Stimulated activated CD4-positive, alpha-beta T cell treated with anti-CD3 and anti-CD28 coated beads, Interleukin-2, amount 100 ng/mL, for 24 hours (primary cell): ENCODE measurements around the gene RGPD6.
"Not testable (repeated sequence)": the region's sequence is repeated elsewhere in the genome, so short reads cannot be mapped to it uniquely, and the experiment has no call there.

Source experiments
- DNase-seq, 2 donors: peaks; one replicate each; pipeline ENCODE4 v3.0.0-alpha.2; 2020

Gene RGPD6

DNA sequence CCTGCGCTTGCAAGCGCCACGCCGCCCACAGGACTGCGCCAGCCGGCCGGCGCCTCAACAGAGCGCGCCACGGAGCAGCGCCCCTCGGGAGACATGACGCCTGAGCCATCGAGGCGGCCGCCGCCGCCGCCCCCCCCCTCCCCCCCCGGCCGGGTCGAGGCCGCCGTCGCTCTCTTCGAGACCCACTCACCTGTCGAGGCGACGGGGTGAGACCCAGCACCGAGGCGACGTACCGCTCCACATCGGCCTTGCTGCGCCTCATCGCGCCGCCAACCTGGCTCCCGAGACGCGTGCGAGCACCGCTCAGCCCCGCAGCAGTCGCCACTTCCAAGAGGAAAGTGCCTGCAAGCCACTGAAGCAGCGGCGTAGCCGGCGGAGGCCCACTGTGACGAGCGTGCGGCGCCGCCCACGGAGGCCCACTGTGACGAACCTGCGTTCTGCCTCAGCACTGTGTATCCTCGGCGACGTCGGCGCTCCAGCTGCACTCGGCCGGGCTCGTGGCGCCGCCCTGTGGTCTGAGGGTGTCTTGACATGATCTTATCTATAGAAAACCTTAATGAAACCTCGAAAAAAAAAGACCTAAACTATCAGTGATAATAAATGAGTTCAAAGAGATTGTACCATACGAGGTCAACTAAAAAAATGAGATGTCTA lies at the start of gene RGPD6:
RGPD6 (minus strand) TSS at position 460 of the 654 bp plus-strand sequence; CDS start at position 262, 198 bp downstream.
- DNase-seq = not testable (repeated sequence)

DNA sequence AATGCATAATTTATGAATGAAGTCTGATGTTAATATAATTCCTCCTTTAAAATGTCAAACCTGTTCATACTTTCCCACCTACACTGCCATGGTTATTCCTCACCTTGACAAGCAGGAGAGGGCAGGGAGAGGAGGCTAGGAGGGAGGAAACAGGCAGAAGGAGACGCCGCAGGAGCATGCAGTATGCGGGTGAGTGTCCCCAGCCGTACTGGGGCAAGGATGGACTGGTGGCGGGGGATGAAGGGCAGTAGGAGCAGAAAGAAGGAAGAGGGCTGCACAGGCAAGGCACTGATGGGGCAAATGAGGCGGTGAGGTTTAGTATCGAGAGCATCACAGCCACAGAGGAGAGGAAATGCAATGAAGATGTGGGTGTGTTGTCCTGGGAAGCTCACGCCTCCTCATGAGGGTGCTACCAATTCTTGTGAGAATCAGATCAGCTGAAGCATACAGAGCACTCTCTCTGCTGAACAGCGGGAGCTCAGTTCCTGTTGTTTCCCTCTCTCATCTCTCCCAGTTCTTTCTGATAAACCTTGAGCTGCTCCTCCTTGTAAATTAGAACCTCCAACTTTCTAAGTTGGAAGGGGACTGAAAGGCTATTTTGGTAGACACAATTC lies 42.4 kb upstream of the RGPD6 start:
- DNase-seq = not testable (repeated sequence)

DNA sequence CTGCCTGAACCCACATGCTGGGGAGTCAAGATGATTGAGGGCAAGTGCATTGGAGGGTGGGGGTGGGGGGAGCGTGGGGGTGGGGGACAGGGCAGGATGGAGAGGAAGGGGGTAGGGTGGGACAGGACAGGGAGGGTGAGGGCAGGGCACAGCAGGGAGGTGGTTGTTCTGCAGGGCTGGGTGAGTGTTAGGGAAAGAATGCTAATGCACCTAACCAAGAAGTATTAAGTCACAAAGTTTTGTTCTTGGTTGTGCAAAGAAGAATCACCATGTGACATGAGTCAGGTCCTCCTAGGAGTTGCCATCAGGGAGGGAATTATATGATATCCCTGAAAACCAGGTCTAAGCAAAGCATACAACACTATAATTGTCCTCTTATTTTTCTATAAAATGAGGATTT lies 36.9 kb upstream of the RGPD6 start:
- DNase-seq = not testable (repeated sequence)

DNA sequence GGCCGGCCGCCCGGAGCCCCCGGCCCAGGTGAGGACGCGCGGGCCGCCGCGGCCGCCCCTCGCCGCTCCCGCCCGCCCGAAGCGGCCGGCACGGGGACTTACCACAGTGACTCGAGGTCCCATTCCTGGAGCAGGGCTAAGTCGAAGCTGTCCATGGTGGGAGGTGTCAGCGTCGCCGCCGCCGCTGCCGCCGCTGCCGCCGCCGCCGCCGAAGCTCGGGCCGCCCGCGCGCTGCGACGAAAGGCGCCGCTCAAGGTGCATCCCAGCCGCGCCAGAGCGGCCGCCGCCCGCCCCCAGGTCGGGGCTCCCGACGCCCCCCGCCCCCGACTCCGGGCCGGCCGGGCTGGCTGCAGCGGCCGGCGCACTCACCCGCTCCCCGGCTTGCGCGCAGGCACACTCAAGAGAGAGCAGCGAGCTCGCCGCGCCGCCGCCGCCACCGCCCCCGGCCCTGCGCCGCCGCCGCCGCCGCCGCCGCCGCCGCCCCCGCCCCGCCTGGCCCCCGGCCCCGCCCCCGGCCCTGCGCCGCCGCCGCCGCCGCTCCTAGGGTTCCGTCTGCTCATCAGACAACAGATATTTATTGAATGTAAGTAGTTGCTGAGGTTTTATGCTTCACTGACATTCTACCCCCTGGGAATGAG lies 33.7 kb upstream of the RGPD6 start:
- DNase-seq = peak in 1 of 2 donors; percentile 26

DNA sequence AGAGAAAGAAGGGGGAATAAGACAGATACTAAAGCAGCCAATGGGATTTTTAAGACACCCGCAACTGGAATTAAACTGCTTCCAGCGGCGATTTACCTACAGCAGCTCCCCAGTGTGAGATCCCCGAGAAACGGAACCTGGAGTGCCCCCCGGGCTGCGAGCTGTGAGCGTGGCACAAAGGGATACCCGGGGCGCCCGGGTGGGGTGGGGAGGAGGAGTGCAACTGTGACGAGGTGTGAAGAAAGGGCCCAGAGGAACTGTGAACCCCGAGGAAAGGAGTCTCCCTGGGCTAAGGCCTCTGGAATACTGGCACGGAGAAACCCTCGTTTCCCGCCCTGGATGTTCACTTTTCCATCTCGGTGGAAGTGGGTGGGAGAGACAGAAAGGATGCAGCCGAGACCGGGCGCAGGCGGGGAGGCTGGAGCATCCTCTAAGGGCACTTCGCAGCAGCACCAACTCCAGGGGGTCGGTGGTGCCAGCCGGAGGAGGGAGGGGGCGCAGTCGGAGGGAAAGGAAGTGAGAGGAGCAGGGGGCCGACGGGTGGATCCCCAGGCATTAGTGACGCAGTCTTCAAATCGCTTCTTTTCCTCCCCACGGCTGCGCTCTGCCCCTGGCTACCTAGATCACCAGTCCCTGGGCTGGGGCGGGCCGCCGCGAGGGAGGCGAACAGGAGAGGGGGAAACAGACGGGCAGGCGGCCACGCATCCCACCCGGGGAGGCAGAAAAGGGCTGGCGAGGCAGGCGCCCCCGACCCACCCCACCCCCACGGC lies 33.0 kb upstream of the RGPD6 start:
- not testable (repeated sequence) for DNase-seq

DNA sequence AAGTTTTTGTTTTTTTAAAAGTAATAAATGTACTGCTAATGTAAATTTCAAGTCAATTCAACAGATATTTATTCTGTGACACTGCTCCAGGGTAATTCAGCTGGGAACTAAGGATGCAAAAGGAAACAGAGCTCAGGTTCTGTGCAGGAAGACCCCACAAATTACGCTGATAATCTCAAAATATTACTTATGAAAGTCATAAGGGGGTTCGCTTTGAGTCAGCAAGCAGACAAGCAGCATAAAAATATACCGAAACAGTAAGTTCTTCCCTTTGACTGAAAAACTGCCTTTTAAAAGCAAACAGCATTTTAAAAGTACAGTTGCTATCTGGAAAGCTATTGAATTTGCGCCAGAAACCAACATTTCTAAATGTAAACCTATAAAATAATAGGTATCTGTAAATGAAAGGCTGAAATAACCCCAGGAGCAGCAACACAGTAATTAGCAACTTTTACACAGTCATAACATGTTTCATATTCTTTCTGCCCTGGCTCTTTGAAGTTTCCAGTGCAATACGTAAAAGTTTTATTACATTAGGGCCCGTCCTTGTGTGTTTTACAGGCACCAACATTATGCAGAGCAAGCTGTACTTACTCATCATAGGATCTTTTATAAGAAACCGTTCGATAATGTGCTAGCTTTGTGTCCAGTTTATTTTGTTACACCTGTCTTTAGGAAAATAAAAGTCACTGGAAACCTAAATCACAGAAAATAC lies 31.9 kb upstream of the RGPD6 start:
- DNase-seq = not testable (repeated sequence)

DNA sequence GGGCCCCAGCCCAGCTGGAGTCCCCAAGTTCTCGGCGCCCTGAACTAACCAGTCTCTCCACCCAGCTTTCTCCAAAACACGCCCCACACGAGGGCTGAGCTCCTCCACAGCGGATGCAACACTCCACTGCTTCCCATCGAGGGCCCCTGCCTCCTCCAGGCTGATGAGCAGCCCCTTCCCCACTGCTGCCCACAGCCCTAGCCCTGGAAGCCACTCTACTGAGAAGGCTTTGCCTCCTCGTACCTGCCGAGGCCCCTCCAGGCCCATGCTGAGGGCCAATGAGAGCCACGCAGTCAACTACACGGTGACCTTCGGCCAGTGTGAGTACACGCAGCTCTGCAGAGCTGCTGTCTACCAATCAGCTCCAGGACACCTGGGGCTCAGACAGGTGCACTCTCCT lies 28.0 kb upstream of the RGPD6 start:
- not testable (repeated sequence) for DNase-seq

DNA sequence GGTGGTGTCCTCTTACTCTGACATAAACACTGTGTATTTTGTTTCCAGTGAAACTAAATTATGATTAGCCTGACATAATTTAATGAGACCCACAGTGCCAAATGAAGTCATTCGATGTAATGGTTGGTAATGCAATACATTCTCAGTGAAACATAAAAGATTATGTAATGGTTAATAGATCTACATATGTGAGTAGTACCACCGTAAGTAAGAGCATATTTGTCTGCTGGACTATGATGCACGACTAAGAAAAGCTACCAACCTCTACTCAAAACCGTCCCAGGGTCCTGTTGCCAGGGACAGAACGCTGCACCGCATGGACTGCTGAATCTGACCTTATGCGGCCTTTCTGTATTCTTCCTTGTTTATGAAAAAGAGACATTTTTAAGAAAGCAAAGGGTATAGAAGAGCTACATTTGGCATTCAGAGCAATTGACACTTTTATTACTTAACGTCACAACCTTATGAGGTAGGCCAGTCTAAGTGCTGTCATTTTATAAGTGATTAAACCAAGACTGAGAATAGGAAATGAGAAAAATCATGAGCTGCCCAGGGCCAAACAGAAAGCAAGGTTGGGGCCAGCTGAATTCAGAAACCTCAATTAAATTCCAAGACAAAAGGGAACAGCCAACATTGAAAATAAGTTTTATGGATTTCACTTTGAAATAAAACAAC lies 27.0 kb upstream of the RGPD6 start:
- DNase-seq = not testable (repeated sequence)

DNA sequence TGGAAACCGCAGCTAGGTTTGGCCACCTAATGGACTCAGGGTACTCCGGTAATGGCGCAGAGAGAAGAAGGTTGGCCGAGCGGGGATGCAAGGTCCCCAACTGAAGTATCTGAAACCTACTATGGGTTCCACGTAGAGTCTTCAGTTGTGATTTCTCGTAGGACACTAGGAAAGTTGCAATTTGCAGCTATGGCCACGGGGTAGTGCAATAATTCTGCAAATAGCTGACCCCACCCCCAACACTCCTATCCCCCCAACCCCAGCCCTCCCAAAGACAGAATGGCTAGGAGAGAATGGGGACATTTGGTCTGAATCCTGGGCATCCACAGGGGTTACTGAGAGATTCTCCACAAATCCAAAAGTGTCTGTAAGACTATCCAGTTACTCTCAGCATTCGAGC lies 25.1 kb upstream of the RGPD6 start:
- not testable (repeated sequence) for DNase-seq

DNA sequence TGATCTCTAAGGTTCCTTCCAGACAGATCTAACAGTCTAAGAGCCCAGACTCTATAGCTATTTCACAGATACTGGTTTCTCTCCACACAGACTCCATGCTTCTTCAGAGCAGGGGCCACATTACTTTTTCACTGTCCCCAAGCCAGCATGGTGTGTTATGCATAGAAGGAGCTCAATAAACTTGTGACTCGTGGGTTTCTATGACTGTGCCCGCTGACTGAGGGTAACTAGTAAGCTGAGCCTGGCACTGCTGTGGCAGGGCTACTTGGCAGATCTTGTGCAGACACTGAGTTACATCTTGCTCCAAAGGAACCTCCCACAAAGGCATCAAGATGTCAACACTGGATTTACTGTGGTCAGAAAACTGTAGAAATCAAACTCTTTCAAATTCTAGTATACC lies 15.0 kb upstream of the RGPD6 start:
- DNase-seq = not testable (repeated sequence)

DNA sequence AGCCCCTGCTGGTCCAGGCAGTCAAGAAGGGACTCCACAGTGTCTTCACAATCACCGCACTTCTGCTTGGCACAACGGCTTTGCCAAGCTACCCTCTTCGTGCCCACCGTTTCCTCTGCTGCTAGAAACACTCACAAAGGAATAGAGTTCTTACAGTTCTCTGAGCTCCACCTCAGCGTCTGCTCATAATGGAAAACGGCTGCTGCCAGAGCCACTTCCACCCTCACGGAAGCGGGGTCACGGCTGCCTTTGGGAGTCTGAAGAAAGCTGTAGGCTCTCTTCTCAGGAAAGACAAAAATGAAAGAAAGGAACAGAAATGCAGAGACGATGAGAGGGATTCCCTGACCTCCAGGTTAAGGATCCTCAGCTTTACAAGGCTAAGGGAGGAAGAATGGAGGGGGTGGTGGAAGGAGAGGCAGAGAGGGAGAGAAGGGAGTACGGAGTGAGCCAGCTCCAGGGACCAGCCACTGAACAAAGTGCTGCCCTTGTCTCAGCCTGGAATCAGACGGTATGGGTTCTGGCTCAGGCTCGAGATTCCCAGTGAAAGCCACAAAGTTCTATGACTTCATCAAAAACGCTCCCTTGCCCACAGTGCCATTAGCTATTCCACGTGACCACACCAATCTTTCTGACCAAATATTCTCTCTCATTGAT lies 12.8 kb upstream of the RGPD6 start:
- DNase-seq = not testable (repeated sequence)

DNA sequence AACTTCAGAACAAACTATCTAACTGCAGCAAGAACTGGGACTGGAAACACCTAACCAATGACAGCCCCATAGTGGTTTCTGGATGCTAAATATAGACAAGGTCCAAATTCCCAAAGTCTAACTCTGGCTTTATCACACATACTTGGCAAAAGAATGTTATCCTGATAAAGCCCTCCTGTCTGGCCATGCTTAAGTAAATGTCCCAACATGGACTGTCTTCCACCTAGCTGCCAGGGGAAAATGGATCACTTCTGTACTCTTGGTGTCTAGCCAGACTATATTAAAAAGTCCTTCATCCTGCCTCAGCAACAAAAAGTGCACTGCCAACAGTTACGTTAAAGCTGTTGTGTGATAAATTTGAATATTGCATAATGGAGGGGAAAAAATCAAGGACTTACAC lies 11.5 kb upstream of the RGPD6 start:
- DNase-seq = not testable (repeated sequence)

DNA sequence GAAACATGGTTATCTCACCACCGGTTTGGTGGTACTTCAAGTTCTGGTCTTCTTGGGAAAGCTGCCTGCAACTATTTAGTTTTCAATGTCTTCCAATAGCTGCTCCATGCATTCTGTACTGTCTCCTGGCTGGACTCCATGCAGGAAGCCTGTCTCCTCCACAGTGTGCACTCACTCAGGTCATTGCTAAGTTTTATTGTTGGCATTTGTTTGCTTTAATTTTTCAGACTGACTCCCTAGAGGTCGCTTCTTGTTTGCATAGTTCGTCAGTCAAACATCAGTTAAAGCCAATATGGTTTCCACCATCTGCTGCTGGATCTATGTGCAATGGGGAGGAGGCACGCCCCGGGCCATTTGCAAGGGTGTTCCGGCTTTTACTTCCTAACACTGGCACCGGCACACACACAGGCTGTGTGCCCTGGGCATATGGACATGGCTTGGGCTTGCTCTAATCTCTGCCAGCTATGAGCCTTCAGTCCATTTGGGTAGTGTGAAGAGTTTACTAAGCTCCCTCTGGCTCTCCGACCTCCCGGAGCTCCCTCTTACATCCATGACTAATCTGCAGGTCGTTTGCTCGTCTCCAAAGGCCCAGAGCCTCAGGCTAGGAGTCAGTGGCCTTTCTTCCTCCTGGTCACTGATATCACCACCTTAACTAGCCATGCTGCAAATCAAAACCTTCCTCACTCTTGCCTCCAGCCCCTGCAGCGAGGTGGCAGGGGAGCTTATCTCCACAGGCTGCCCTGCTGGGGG lies 2.4 kb upstream of the RGPD6 start:
- DNase-seq = not testable (repeated sequence)

DNA sequence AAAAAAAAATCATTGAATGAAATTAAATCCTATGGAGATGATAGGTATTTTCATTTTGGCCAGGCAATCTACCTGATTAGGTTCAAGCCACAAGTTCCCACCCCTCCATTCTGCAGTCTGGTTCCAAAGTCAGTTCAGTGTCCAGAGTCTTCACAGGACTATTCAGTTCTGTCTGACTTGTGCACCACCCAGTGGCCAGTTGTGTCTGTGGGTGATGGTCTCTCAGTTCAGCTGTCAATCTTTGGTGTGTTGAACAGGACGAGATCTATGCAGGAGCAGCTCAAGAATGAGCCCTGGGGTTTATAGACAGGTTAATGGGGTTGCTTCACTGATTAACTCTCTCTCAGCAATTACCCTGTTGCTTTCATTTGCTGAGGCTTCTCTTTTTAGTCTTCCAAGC lies 1.4 kb upstream of the RGPD6 start:
- DNase-seq = not testable (repeated sequence)

DNA sequence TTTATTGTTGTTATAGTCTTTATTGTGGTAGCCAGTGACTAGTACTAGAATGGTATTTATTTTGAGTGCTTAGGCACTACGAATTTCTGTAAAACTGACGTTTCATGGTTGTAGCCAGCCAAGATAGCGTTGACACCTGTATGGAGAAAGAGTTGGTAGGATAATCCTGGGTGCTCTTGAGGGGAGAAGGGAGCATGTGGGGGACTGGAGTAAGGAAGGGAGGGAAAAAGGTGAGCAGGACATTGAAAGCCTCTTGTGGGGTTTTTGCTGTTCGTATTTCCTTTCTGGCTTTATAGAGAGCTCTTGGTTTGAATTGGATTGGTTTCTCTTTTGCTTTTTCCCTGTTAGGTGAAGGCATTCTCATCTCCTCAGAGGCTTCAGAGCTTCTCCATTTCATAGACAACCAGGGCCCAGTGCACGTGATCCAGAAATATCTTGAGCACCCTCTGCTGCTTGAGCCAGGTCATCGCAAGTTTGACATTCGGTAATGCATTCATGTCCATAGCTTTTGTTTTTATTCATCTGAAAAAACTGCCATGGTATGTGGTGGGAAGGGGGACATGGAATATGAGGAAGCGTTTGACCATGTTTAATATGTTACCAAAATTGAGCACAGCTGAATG lies 77.2 kb downstream of the RGPD6 start:
- DNase-seq = not testable (repeated sequence)

DNA sequence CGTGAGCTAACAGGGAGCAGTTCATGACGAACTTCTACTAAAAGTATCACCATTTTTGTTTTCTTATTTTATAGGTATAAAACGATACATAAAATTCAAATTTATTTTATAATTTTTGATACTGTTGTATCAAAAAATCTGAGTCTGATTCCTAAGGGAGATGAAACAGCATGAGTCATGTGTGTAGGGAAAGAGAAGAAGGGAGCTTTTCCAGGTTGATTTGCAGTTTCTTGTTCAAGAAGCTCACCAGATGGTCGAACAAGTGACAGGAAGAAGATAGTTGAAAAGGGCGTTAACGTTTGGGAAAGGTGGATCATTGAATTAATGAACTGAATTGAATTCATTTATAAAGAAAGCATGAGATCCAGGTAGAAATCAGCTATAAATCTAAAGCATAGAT lies 81.0 kb downstream of the RGPD6 start:
- not testable (repeated sequence) for DNase-seq

DNA sequence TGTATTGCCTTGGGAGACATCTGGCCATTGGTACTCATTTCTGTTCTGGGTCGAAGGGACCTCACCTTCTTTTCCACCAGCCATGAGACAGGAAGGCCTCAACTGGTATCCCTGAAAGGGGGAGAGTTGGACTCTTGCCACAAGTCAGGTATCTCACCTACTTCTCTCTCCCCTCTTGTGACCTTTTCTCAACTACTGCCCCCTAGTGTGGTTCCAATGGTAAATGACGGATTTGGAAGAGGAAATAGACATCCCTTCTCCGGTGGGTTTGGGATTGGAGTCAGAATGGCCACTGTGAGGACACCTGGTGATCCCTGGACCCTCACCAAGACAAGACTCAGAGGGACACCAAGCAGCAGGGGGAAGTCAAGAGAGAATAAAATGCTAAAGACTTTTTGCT lies 82.5 kb downstream of the RGPD6 start:
- DNase-seq = not testable (repeated sequence)

DNA sequence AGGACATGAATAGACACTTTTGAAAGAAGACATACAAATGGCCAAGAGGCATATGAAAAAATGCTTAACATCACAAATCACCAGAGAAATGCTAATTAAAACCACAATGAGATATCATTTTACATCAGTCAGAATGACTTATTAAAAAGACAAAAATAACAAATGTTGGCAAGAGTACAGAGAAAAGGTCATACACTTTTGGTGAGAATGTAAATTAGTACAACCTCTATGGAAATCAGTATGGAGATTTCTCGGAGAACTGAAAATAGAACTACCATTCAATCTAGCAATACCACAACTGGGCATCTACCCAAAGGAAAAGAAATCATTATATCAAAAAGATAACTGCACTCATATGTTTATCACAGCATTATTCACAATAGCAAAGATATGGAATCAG lies 88.0 kb downstream of the RGPD6 start:
- not testable (repeated sequence) for DNase-seq

DNA sequence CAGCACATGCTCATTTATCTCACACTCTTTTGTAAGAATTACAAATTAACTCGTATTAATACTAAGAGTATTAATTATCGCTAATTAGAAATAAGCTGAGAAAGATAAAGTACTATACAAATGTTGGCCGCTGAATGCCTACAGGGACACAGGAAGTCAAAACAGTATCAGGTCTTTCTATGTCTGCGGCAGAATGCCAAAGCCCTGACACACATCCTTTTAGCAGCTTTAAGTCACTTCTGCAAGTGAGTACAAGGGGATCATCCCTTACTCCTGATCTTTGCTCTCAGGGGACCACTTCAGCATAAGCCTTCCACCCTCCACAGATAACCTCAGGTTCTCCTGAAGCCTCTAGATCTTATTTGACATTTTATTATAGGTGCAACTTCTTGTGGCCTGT lies 94.3 kb downstream of the RGPD6 start:
- not testable (repeated sequence) for DNase-seq

DNA sequence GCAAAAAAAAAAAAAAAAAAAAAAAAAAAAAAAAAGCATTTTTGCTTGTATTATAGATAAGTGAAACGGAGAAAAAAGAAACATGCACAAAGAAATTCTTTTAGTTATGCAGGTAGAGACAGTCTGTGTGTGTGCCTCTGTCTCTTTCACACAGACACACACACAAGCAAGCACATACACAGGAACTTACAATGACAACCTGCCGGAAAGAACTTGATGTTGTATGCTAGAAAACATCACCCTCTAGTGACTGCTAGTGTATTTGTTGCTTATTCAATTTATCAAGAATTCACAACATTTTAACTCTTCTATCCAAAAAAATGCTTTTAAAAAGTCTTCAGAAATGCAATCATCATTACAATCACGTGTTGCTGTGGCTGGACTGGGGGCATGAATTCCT lies 95.8 kb downstream of the RGPD6 start:
- not testable (repeated sequence) for DNase-seq
